Measurements from ENCODE around the gene TUBA3E. TPM values are rescaled to one million over a fixed set of nuclear protein-coding genes. Genes with fewer than 3 reads are reported as not detected.
"Not testable (repeated sequence)": the region's sequence is repeated elsewhere in the genome, so short reads cannot be mapped to it uniquely, and the experiment has no call there.

The TUBA3E gene
- total RNA-seq, 2 donors from 2014 or later: not detected

DNA sequence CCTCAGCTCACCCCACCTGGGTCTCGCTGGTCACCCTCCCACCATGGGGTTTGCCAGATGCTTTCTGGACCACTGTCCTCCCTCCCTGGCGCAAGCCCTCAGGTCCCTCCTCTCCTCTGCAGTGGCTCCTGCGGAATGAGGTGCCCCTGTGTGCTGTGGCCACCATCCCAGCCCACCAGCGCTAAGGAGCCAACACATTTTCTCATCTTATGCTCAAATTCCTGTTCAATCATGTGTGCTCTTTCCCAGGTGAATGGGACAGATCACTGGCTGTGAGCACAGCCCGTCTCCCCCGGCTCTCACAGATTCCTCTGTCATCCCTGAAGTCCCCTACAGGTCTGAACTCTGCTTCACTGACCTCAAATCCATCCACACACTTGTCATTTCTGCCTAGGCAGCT is 38.1 kb downstream of the TUBA3E start:
- Histone ChIP-seq H3K27me3 (ENCODE audit: control insufficient read depth, insufficient read depth, low read length, poor library complexity, severe bottlenecking) (no peaks in the 10 kb centered on the region), H3K9ac (ENCODE audit: extremely low read depth, low read length, poor library complexity, severe bottlenecking) (no peak overlapping the region), H3K36me3 (ENCODE audit: control insufficient read depth, insufficient read depth, low read length) (peaks cover 12% of the 10 kb centered on the region), H3K4me3 (ENCODE audit: low read length) (no peak overlapping the region), H3K9me3 (ENCODE audit: control insufficient read depth, low read length) (no peaks in the 10 kb centered on the region), H3K27ac (ENCODE audit: low read depth, low read length) (no peak overlapping the region), H3K4me1 (ENCODE audit: control insufficient read depth, insufficient read depth, low read length) (no peaks in the 10 kb centered on the region)
- TF ChIP-seq, protein P1, sequence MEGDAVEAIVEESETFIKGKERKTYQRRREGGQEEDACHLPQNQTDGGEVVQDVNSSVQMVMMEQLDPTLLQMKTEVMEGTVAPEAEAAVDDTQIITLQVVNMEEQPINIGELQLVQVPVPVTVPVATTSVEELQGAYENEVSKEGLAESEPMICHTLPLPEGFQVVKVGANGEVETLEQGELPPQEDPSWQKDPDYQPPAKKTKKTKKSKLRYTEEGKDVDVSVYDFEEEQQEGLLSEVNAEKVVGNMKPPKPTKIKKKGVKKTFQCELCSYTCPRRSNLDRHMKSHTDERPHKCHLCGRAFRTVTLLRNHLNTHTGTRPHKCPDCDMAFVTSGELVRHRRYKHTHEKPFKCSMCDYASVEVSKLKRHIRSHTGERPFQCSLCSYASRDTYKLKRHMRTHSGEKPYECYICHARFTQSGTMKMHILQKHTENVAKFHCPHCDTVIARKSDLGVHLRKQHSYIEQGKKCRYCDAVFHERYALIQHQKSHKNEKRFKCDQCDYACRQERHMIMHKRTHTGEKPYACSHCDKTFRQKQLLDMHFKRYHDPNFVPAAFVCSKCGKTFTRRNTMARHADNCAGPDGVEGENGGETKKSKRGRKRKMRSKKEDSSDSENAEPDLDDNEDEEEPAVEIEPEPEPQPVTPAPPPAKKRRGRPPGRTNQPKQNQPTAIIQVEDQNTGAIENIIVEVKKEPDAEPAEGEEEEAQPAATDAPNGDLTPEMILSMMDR (conservative IDR thresholded peaks at IDR 0.05): no peak
- peaks cover 2% of the 10 kb centered on the region for H3K4me1 Mint-ChIP-seq
- no peak overlapping the region for H3K4me3 Mint-ChIP-seq
- no peak for DNase-seq
- no peaks in the 10 kb centered on the region for H3K9me3 Mint-ChIP-seq
- peak overlapping the region; percentile 55 for H3K27ac Mint-ChIP-seq
- WGBS, 2 experiments (ENCODE audit: insufficient coverage in 1 of 2, insufficient read length in 1 of 2): 95 to 97% methylated on average over 5 to 6 of the region's 6 CpGs
- peaks cover 28% of the 10 kb centered on the region for H3K36me3 Mint-ChIP-seq (ENCODE audit: low read depth)
- H3K27me3 Mint-ChIP-seq (ENCODE audit: insufficient read depth): no peaks in the 10 kb centered on the region

DNA sequence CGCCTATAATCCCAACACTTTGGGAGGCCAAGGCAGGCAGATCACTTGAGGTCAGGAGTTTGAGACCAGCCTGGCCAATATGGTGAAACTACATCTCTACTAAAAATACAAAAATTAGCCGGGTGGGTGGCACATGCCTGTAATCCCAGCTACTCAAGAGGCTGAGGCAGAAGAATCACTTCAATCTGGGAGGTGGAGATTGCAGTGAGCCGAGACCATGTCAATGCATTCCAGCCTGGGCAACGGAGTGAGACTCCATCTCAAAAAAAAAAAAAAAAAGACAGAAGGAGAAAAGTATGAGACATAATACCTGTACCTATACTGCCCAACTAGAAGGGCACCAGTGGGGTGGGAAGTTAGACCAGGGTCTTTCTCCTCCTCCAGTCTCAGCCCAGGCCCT is 38.9 kb downstream of the TUBA3E start:
- WGBS, 2 experiments (ENCODE audit: insufficient coverage in 1 of 2, insufficient read length in 1 of 2): 94% methylated on average over 3 of the region's 4 CpGs; no CpG with 5 or more reads in 1 of the 2 experiments
- not testable (repeated sequence) for H3K9me3 ChIP-seq (ENCODE audit: control insufficient read depth, low read length); H3K36me3 ChIP-seq (ENCODE audit: control insufficient read depth, insufficient read depth, low read length); H3K4me3 ChIP-seq (ENCODE audit: low read length); H3K9ac ChIP-seq (ENCODE audit: extremely low read depth, low read length, poor library complexity, severe bottlenecking); DNase-seq; H3K9me3 Mint-ChIP-seq; H3K4me1 Mint-ChIP-seq; H3K27me3 Mint-ChIP-seq (ENCODE audit: insufficient read depth); H3K4me1 ChIP-seq (ENCODE audit: control insufficient read depth, insufficient read depth, low read length); H3K27ac Mint-ChIP-seq; H3K27ac ChIP-seq (ENCODE audit: low read depth, low read length); H3K27me3 ChIP-seq (ENCODE audit: control insufficient read depth, insufficient read depth, low read length, poor library complexity, severe bottlenecking); H3K4me3 Mint-ChIP-seq
- peaks cover 28% of the 10 kb centered on the region for H3K36me3 Mint-ChIP-seq (ENCODE audit: low read depth)

DNA sequence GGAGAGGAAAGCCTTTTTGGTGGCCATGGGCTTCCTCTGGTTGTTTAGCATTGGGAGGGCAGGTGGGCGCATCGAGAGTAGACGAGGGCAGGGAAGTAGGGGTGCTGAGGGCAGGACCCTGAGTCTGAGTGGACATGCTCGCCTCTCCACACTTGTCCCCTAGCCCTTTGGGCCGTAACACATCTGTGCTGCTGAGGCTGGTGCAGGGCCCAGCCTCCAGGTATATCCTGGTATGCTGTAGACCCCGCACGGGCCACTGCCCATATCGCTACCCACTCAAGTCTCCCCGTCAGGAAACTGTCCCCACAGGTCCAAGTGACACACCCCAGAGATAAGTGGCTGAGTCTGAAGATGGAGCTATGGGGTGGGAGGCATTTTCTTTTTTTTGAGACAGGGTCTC is 39.6 kb downstream of the TUBA3E start:
- H3K4me1 Mint-ChIP-seq: peaks cover 2% of the 10 kb centered on the region
- no peak overlapping the region for H3K27ac Mint-ChIP-seq
- H3K4me1 ChIP-seq (ENCODE audit: control insufficient read depth, insufficient read depth, low read length): no peaks in the 10 kb centered on the region
- H3K36me3 Mint-ChIP-seq (ENCODE audit: low read depth): peaks cover 25% of the 10 kb centered on the region
- no peak overlapping the region for H3K4me3 ChIP-seq (ENCODE audit: low read length)
- H3K4me3 Mint-ChIP-seq: no peak overlapping the region
- no peaks in the 10 kb centered on the region for H3K27me3 Mint-ChIP-seq (ENCODE audit: insufficient read depth)
- no peak for DNase-seq
- WGBS, 2 experiments (ENCODE audit: insufficient coverage in 1 of 2, insufficient read length in 1 of 2): 95 to 100% methylated on average over 3 to 9 of the region's 9 CpGs
- no peaks in the 10 kb centered on the region for H3K9me3 Mint-ChIP-seq
- no peaks in the 10 kb centered on the region for H3K9me3 ChIP-seq (ENCODE audit: control insufficient read depth, low read length)
- no peaks in the 10 kb centered on the region for H3K27me3 ChIP-seq (ENCODE audit: control insufficient read depth, insufficient read depth, low read length, poor library complexity, severe bottlenecking)
- peaks cover 7% of the 10 kb centered on the region for H3K36me3 ChIP-seq (ENCODE audit: control insufficient read depth, insufficient read depth, low read length)
- H3K9ac ChIP-seq (ENCODE audit: extremely low read depth, low read length, poor library complexity, severe bottlenecking): no peak overlapping the region
- no peak overlapping the region for H3K27ac ChIP-seq (ENCODE audit: low read depth, low read length)
- TF ChIP-seq, protein P1 (conservative IDR thresholded peaks at IDR 0.05): no peak

DNA sequence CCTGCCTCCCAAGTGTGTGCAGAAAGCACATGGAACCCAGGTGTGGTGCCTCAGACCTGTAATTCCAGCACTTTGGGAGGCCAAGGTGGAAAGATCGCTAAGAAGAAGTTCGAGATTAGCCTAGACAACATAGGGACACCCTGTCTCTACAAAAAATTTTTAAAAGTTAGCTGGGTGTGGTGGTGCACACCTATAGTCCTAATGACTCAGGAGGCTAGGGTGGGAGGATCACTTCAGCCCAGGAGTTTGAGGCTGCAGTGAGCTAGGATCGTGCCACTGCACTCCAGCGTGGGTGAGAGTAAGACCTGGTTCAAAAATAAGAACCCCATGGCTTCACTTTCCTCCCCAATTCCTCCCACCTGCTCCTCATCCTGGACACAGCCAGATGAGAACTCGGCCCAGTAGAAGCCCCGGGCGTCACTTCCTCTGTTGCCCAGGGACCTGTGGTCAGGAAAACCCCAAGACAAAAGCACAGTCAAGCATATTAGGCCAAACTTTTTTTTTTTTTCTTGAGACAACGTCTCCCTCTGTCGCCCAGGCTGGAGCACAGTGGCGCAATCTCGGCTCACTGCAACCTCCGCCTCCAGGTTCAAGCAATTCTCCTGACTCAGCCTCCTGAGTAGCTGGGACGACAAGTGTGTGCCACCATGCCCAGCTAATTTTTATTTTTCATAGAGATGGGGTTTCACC is 40.3 kb downstream of the TUBA3E start:
- not testable (repeated sequence) for H3K27me3 ChIP-seq (ENCODE audit: control insufficient read depth, insufficient read depth, low read length, poor library complexity, severe bottlenecking); H3K27ac ChIP-seq (ENCODE audit: low read depth, low read length); H3K4me3 ChIP-seq (ENCODE audit: low read length); H3K4me1 ChIP-seq (ENCODE audit: control insufficient read depth, insufficient read depth, low read length); H3K27me3 Mint-ChIP-seq (ENCODE audit: insufficient read depth); H3K36me3 ChIP-seq (ENCODE audit: control insufficient read depth, insufficient read depth, low read length); DNase-seq; H3K4me3 Mint-ChIP-seq; H3K9me3 Mint-ChIP-seq; H3K9ac ChIP-seq (ENCODE audit: extremely low read depth, low read length, poor library complexity, severe bottlenecking); H3K4me1 Mint-ChIP-seq; H3K9me3 ChIP-seq (ENCODE audit: control insufficient read depth, low read length); H3K27ac Mint-ChIP-seq
- peaks cover 27% of the 10 kb centered on the region for H3K36me3 Mint-ChIP-seq (ENCODE audit: low read depth)
- WGBS, 2 experiments (ENCODE audit: insufficient coverage in 1 of 2, insufficient read length in 1 of 2): 88 to 94% methylated on average over 6 to 13 of the region's 13 CpGs

DNA sequence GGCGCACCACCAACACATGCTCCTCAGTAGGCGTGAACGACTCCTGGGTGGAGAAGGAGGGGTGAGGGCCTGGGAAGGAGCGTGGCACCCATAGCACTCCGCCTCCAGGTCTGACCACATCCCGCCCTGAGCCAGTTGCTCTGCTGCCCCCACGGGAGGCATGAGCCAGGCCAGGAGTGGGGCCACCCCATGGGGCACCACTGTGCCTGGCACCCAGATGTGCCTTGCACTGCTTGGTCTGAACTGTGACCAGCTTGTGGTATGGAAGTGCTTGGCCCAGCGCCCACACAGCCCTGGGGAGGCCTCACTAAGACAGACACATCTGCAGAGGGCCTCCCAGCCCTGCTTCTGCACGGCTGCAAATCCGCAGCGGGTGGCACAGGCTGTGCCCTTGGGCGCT is 40.9 kb downstream of the TUBA3E start:
- not testable (repeated sequence) for H3K4me3 ChIP-seq (ENCODE audit: low read length); H3K27ac Mint-ChIP-seq; H3K27ac ChIP-seq (ENCODE audit: low read depth, low read length)

More for the DNA sequence above, 40.9 kb downstream of the TUBA3E start:
- H3K4me3 Mint-ChIP-seq; DNase-seq; H3K27me3 ChIP-seq (ENCODE audit: control insufficient read depth, insufficient read depth, low read length, poor library complexity, severe bottlenecking); H3K9me3 ChIP-seq (ENCODE audit: control insufficient read depth, low read length); H3K4me1 ChIP-seq (ENCODE audit: control insufficient read depth, insufficient read depth, low read length); H3K9ac ChIP-seq (ENCODE audit: extremely low read depth, low read length, poor library complexity, severe bottlenecking); H3K4me1 Mint-ChIP-seq; H3K9me3 Mint-ChIP-seq; H3K27me3 Mint-ChIP-seq (ENCODE audit: insufficient read depth): not testable (repeated sequence)
- WGBS, 2 experiments (ENCODE audit: insufficient coverage in 1 of 2, insufficient read length in 1 of 2): 95% methylated on average over 11 of the region's 12 CpGs; no CpG with 5 or more reads in 1 of the 2 experiments
- peaks cover 25% of the 10 kb centered on the region for H3K36me3 Mint-ChIP-seq (ENCODE audit: low read depth)
- H3K36me3 ChIP-seq (ENCODE audit: control insufficient read depth, insufficient read depth, low read length): peaks cover 10% of the 10 kb centered on the region
